K562 (cell line): Measurements from ENCODE around the gene PI4KA. TPM values are rescaled to one million over a fixed set of nuclear protein-coding genes. Genes with fewer than 3 reads are reported as not detected.

Source experiments
- BRD9 ChIP-seq: fragments of 450-650 bp; IDR thresholded peaks from 2 replicates; pipeline ENCODE4 v1.6.1; 2018; ENCODE audit warnings: low read depth; ENCODE audit not compliant: partially characterized antibody
- CREBBP ChIP-seq: IDR thresholded peaks from one replicate; pipeline ENCODE4 v1.6.1; 2012; ENCODE audit warnings: low read depth, mild to moderate bottlenecking, control low read depth, inconsistent platforms, low read length
- EP400 ChIP-seq: fragments of 450-650 bp; IDR thresholded peaks from 2 replicates; pipeline ENCODE4 v1.6.1; 2017; ENCODE audit warnings: antibody characterized with exemption, mild to moderate bottlenecking, moderate library complexity
- KLF13 ChIP-seq: fragments of 450-650 bp; IDR thresholded peaks from 2 replicates; pipeline ENCODE4 v1.6.1; 2016; ENCODE audit warnings: missing genetic modification characterization, low read depth, mild to moderate bottlenecking, missing compliant biosample characterization, moderate library complexity, borderline replicate concordance
- MTF1 ChIP-seq: fragments of 250-450 bp; sonication (Bioruptor Pico); IDR thresholded peaks from 2 replicates; pipeline ENCODE4 v1.9.0; 2021; ENCODE audit warnings: moderate library complexity, mild to moderate bottlenecking, inconsistent platforms, borderline replicate concordance
- NEUROD1 ChIP-seq: fragments of 150-350 bp; IDR thresholded peaks from 2 replicates; pipeline ENCODE4 v1.6.1; 2014; ENCODE audit warnings: borderline replicate concordance, low read length, low read depth; ENCODE audit not compliant: partially characterized antibody
- PHB2 ChIP-seq: fragments of 450-650 bp; IDR thresholded peaks from 2 replicates; pipeline ENCODE4 v1.6.1; 2017; ENCODE audit warnings: low read depth
- PML ChIP-seq: IDR thresholded peaks from 2 replicates; pipeline ENCODE4 v1.6.1; 2012; ENCODE audit warnings: low read length, inconsistent platforms
- RHOXF2B ChIP-seq: fragments of 250-450 bp; sonication (Bioruptor Pico); conservative IDR thresholded peaks from 2 replicates; pipeline ENCODE4 v1.5.1; 2021
- TAL1 ChIP-seq: fragments of 450-650 bp; IDR thresholded peaks from 2 replicates; pipeline ENCODE4 v1.6.1; 2016; ENCODE audit warnings: mild to moderate bottlenecking
- ZNF280A ChIP-seq: fragments of 450-650 bp; IDR thresholded peaks from 2 replicates; pipeline ENCODE4 v1.6.1; 2018; ENCODE audit warnings: mild to moderate bottlenecking, low read depth; ENCODE audit not compliant: partially characterized antibody
- ZNF395 ChIP-seq: fragments of 200-800 bp; sonication (Bioruptor generic); IDR thresholded peaks from 2 replicates; pipeline ENCODE4 v1.6.1; 2017; ENCODE audit warnings: missing genetic modification characterization, missing compliant biosample characterization
- ZNF408 ChIP-seq: fragments of 250-450 bp; sonication (Bioruptor Pico); IDR thresholded peaks from 2 replicates; pipeline ENCODE4 v1.4.0; 2020; ENCODE audit warnings: low read depth, mild to moderate bottlenecking, moderate library complexity
- ZNF511 ChIP-seq: sonication (generic); formaldehyde crosslinking; IDR thresholded peaks from 2 replicates; pipeline ENCODE4 v1.8.0; 2022; ENCODE audit warnings: mild to moderate bottlenecking, missing genetic modification reagents
- ZNF518B ChIP-seq: fragments of 250-450 bp; sonication (Bioruptor Pico); IDR thresholded peaks from 2 replicates; pipeline ENCODE4 v1.5.0; 2021; ENCODE audit warnings: mild to moderate bottlenecking, moderate library complexity
- polyA plus RNA-seq, 8 experiments: library from polyadenylated mRNA; depleted of rRNA in 4 of 8; stranded (reverse) in 5 of 8; unstranded in 3 of 8; fragments of >200 nt; fragmentation: Nextera tagmentation in 2 of 8; fragmentation: Illumina TruSeq in 1 of 8; extraction: Ambion mirVana in 2 of 8; extraction: Trizol in 1 of 8; gene quantifications; 2 replicates each; pipeline versions ENCODE4 v1.2.1 to v1.2.3, GENCODE V29; 2011 to 2014; ENCODE audit warnings: inconsistent platforms in 1 of 8, missing spikeins in 1 of 8
- total RNA-seq, 7 experiments: library from RNA; depleted of rRNA in 6 of 7; stranded (reverse); fragments of >200 nt in 6 of 7; fragmentation: Illumina TruSeq in 2 of 7; extraction: Trizol in 2 of 7; gene quantifications; 2 replicates each; pipeline versions ENCODE4 v1.2.1 to v1.2.3, GENCODE V29; 2011 to 2021; ENCODE audit warnings: low replicate concordance in 1 of 7
- TF ChIP-seq, protein P1 (sequence below), 2 experiments: fragments of 150-350 bp in 1 of 2; IDR thresholded peaks; 2 replicates each; pipeline ENCODE4 v1.6.1; 2012 to 2016; ENCODE audit warnings: low read depth in 2 of 2, low read length in 2 of 2, mild to moderate bottlenecking in 1 of 2, moderate library complexity in 1 of 2

PI4KA gene
- total and polyA plus RNA-seq, 9 of the 15 experiments (the other 6 are each of a cell fraction or from before 2014, with no cell fraction given), result 7.3 to 187 (median 84.7) TPM

- TF ChIP-seq, protein P1, sequence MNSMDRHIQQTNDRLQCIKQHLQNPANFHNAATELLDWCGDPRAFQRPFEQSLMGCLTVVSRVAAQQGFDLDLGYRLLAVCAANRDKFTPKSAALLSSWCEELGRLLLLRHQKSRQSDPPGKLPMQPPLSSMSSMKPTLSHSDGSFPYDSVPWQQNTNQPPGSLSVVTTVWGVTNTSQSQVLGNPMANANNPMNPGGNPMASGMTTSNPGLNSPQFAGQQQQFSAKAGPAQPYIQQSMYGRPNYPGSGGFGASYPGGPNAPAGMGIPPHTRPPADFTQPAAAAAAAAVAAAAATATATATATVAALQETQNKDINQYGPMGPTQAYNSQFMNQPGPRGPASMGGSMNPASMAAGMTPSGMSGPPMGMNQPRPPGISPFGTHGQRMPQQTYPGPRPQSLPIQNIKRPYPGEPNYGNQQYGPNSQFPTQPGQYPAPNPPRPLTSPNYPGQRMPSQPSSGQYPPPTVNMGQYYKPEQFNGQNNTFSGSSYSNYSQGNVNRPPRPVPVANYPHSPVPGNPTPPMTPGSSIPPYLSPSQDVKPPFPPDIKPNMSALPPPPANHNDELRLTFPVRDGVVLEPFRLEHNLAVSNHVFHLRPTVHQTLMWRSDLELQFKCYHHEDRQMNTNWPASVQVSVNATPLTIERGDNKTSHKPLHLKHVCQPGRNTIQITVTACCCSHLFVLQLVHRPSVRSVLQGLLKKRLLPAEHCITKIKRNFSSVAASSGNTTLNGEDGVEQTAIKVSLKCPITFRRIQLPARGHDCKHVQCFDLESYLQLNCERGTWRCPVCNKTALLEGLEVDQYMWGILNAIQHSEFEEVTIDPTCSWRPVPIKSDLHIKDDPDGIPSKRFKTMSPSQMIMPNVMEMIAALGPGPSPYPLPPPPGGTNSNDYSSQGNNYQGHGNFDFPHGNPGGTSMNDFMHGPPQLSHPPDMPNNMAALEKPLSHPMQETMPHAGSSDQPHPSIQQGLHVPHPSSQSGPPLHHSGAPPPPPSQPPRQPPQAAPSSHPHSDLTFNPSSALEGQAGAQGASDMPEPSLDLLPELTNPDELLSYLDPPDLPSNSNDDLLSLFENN (IDR thresholded peaks at IDR 0.05; ENCODE audit: low read depth in 2 of 2, low read length in 2 of 2), result peak; percentile 53; a peak in 2 of 4 replicates
- TF ChIP-seq PHB2 (peak; percentile 44; the same call in 1 of the 2 replicates), CREBBP (peak; percentile 69), PML (peak; percentile 54; the same call in 1 of the 2 replicates), ZNF518B (CRISPR knock-in tag) (no peak), ZNF280A (no peak), EP400 (no peak), KLF13 (tag) (peak; percentile 96), NEUROD1 (peak; percentile 66), RHOXF2B (CRISPR knock-in tag) (peak; percentile 95), ZNF408 (CRISPR knock-in tag) (no peak), TAL1 (peak; percentile 24), MTF1 (CRISPR knock-in tag) (no peak), BRD9 (peak; percentile 100), ZNF511 (CRISPR knock-in tag) (peak; percentile 89; the same call in 1 of the 2 replicates), ZNF395 (CRISPR knock-in tag) (peak; percentile 99)
Observed at GRCh38 chr22:20885557-20886323, 27.1 kb upstream of the PI4KA start (continued).
